Gastroesophageal sphincter (tissue), 4 donors: ENCODE measurements around the gene LACRT. TPM values are rescaled to one million over a fixed set of nuclear protein-coding genes. Genes with fewer than 3 reads are reported as not detected.

Experiments used
- ATAC-seq: fragments of 150-250 bp; one replicate; pipeline ENCODE4 v1.9.1; 2016; ENCODE audit warnings: mild to moderate bottlenecking, moderate library complexity
- H3K27ac ChIP-seq, 4 donors: fragments of 200-600 bp; sonication (generic) in 3 of 4; 1 replicate in 3 of 4; 2 replicates in 1 of 4; pipeline ENCODE4 v1.5.1; 2016 to 2019
- H3K27me3 ChIP-seq: fragments of 200-600 bp; sonication (generic); one replicate; pipeline ENCODE4 v1.5.1; 2019
- H3K36me3 ChIP-seq, 2 donors: fragments of 200-600 bp; sonication (generic); one replicate each; pipeline ENCODE4 v1.5.1; 2019; ENCODE audit warnings: control low read depth in 1 of 2
- H3K4me1 ChIP-seq, 3 donors: fragments of 200-600 bp; sonication (generic); 1 replicate in 2 of 3; 2 replicates in 1 of 3; pipeline ENCODE4 v1.5.1; 2016 to 2019; ENCODE audit warnings: control low read depth in 2 of 3
- H3K4me3 ChIP-seq, 2 donors: fragments of 200-600 bp; sonication (generic); one replicate each; pipeline ENCODE4 v1.5.1; 2019; ENCODE audit warnings: mild to moderate bottlenecking in 1 of 2, moderate library complexity in 1 of 2
- H3K9me3 ChIP-seq, 3 donors: fragments of 200-600 bp; sonication (generic); one replicate each; pipeline ENCODE4 v1.5.1; 2017 to 2019; ENCODE audit warnings: control low read depth in 2 of 3
- EP300 ChIP-seq: sonication (generic); formaldehyde crosslinking; IDR thresholded peaks from one replicate; pipeline ENCODE4 v1.6.1; 2017; ENCODE audit warnings: antibody characterized with exemption, mild to moderate bottlenecking
- POLR2A ChIP-seq, 2 donors: fragments of 450-650 bp; IDR thresholded peaks; one replicate each; pipeline ENCODE4 v1.6.1; 2017; ENCODE audit warnings: antibody characterized with exemption in 2 of 2, mild to moderate bottlenecking in 2 of 2, moderate library complexity in 1 of 2
- POLR2AphosphoS5 ChIP-seq: sonication (generic); formaldehyde crosslinking; IDR thresholded peaks from one replicate; pipeline ENCODE4 v1.6.1; 2017; ENCODE audit warnings: antibody characterized with exemption
- WGBS, 2 donors: methylation state at CpG; one replicate each; pipeline ENCODE4 v1.1.5; 2018; ENCODE audit warnings: low coverage in 1 of 2; 5-methylcytosine and 5-hydroxymethylcytosine counted together
- total RNA-seq, 4 donors: library from RNA; depleted of rRNA; stranded (reverse); fragments of >200 nt; gene quantifications; one replicate each; pipeline ENCODE4 v1.1.0, GENCODE V29; 2016
- TF ChIP-seq, protein P1 (sequence below), 4 experiments: fragments of 200-600 bp in 2 of 4; fragments of 450-650 bp in 2 of 4; sonication (generic) in 1 of 4; IDR thresholded peaks; one replicate each; pipeline ENCODE4 v1.5.1; 2017 to 2019; ENCODE audit warnings: antibody characterized with exemption in 4 of 4, mild to moderate bottlenecking in 2 of 4, moderate library complexity in 2 of 4

The LACRT gene
- total RNA-seq, 4 donors from 2014 or later = not detected

DNA sequence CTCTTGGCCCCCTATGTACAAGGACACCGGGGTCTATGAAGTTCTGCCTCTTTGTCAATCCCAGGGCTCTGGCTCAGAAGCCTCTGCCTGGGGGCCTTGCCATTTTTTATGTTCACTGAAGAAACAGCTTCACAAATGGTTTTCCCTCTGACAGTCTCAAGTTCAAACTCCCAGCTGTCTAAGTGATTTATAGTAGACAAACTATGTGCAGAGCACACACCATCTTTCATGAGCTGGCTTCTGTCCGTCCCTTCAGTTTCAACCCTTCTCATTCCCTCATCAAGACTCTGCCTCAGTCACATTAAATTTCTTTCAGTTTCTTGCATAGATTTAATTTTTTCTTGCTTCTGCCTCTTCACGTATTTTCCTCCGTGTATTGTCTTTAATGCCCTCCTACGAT, 16.2 kb upstream of the LACRT start:
- Histone ChIP-seq H3K4me3 (no peak overlapping the region), H3K4me1 (no peaks in the 10 kb centered on the region), H3K27ac (no peak overlapping the region), H3K9me3 (no peaks in the 10 kb centered on the region), H3K27me3 (peaks cover 3% of the 10 kb centered on the region), H3K36me3 (no peaks in the 10 kb centered on the region)
- TF ChIP-seq POLR2A (IDR thresholded peaks at IDR 0.05) (no peak), POLR2AphosphoS5 (no peak), EP300 (no peak)
- TF ChIP-seq, protein P1, sequence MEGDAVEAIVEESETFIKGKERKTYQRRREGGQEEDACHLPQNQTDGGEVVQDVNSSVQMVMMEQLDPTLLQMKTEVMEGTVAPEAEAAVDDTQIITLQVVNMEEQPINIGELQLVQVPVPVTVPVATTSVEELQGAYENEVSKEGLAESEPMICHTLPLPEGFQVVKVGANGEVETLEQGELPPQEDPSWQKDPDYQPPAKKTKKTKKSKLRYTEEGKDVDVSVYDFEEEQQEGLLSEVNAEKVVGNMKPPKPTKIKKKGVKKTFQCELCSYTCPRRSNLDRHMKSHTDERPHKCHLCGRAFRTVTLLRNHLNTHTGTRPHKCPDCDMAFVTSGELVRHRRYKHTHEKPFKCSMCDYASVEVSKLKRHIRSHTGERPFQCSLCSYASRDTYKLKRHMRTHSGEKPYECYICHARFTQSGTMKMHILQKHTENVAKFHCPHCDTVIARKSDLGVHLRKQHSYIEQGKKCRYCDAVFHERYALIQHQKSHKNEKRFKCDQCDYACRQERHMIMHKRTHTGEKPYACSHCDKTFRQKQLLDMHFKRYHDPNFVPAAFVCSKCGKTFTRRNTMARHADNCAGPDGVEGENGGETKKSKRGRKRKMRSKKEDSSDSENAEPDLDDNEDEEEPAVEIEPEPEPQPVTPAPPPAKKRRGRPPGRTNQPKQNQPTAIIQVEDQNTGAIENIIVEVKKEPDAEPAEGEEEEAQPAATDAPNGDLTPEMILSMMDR (IDR thresholded peaks at IDR 0.05) = no peak
- no peak for ATAC-seq
- 52 to 57% methylated on average over 4 to 5 of the region's 5 CpGs for WGBS, 2 donors

GRCh38 chr12:54650409-54650808, 15.7 kb upstream of the LACRT start:
- peaks cover 7% of the 10 kb centered on the region for H3K27me3 ChIP-seq
- no peak overlapping the region for H3K27ac ChIP-seq
- H3K4me1 ChIP-seq = no peaks in the 10 kb centered on the region
- no peaks in the 10 kb centered on the region for H3K36me3 ChIP-seq
- ATAC-seq = no peak
- 23 to 31% methylated on average over 2 to 4 of the region's 4 CpGs for WGBS, 2 donors
- H3K4me3 ChIP-seq = no peak overlapping the region
- TF ChIP-seq POLR2A (IDR thresholded peaks at IDR 0.05) (no peak), POLR2AphosphoS5 (no peak), EP300 (no peak)
- TF ChIP-seq, protein P1 (IDR thresholded peaks at IDR 0.05) = no peak
- H3K9me3 ChIP-seq = no peaks in the 10 kb centered on the region

GRCh38 chr12:54649825-54650224, 15.1 kb upstream of the LACRT start:
- H3K36me3 ChIP-seq = no peaks in the 10 kb centered on the region
- TF ChIP-seq POLR2AphosphoS5 (no peak), EP300 (no peak), POLR2A (IDR thresholded peaks at IDR 0.05) (no peak)
- TF ChIP-seq, protein P1 (IDR thresholded peaks at IDR 0.05) = no peak
- H3K4me3 ChIP-seq = no peak overlapping the region
- no peaks in the 10 kb centered on the region for H3K9me3 ChIP-seq
- 43 to 80% methylated on average over 1 of the region's 1 CpG for WGBS, 2 donors
- ATAC-seq = no peak
- H3K27ac ChIP-seq = no peak overlapping the region
- peaks cover 12% of the 10 kb centered on the region for H3K27me3 ChIP-seq
- no peaks in the 10 kb centered on the region for H3K4me1 ChIP-seq

GRCh38 chr12:54648265-54648664, 13.6 kb upstream of the LACRT start, which contains the start of gene DCD:
Gene DCD, minus strand, starts transcription at chr12:54648365. Its CDS starts 62 bp downstream, at chr12:54648303.
- H3K27ac ChIP-seq = no peak within 1 kb of the TSS
- H3K36me3 ChIP-seq = no peaks in the 10 kb centered on the region
- H3K9me3 ChIP-seq = no peaks in the 10 kb centered on the region
- H3K4me1 ChIP-seq = no peaks in the 10 kb centered on the region
- peaks cover 13% of the 10 kb centered on the region for H3K27me3 ChIP-seq
- TF ChIP-seq EP300 (no peak), POLR2AphosphoS5 (no peak), POLR2A (IDR thresholded peaks at IDR 0.05) (no peak)
- TF ChIP-seq, protein P1 (IDR thresholded peaks at IDR 0.05) = no peak
- no CpG with 5 or more reads among the region's 2 CpGs for WGBS, 2 donors
- ATAC-seq = no peak
- H3K4me3 ChIP-seq = no peak within 1 kb of the TSS

- H3K36me3 ChIP-seq = no peaks in the 10 kb centered on the region
- TF ChIP-seq EP300 (no peak), POLR2A (IDR thresholded peaks at IDR 0.05) (no peak), POLR2AphosphoS5 (no peak)
- TF ChIP-seq, protein P1 (IDR thresholded peaks at IDR 0.05) = no peak
- 56 to 100% methylated on average over 1 of the region's 1 CpG for WGBS, 2 donors
Measured at GRCh38 chr12:54641554-54641953, 6.9 kb upstream of the LACRT start.

More at GRCh38 chr12:54641554-54641953, 6.9 kb upstream of the LACRT start:
- Histone ChIP-seq H3K27me3 (peaks cover 13% of the 10 kb centered on the region), H3K4me1 (no peaks in the 10 kb centered on the region), H3K4me3 (no peak overlapping the region), H3K27ac (no peak overlapping the region), H3K9me3 (no peaks in the 10 kb centered on the region)
- ATAC-seq = no peak
